HL-60 (cell line): ENCODE data around the gene XCL2.

Experiments used
- CTCF ChIP-seq: IDR thresholded peaks from one replicate; pipeline ENCODE4 v1.5.1; 2011; ENCODE audit warnings: low read length, control low read depth, inconsistent platforms; ENCODE audit not compliant: insufficient read depth
- GABPA ChIP-seq: IDR thresholded peaks from 2 replicates; pipeline ENCODE4 v1.6.1; 2012; ENCODE audit warnings: low read depth
- POLR2AphosphoS5 ChIP-seq: IDR thresholded peaks from 2 replicates; pipeline ENCODE4 v1.6.1; 2012; ENCODE audit warnings: low read depth
- REST ChIP-seq: IDR thresholded peaks from 2 replicates; pipeline ENCODE4 v1.6.1; 2012; ENCODE audit warnings: low read depth; ENCODE audit not compliant: insufficient replicate concordance
- SPI1 ChIP-seq: IDR thresholded peaks from 2 replicates; pipeline ENCODE4 v1.6.1; 2012; ENCODE audit warnings: low read depth, mild to moderate bottlenecking, borderline replicate concordance

- TF ChIP-seq CTCF (no peak), POLR2AphosphoS5 (no peak), GABPA (no peak), REST (no peak), SPI1 (peak; percentile 38; the same call in 1 of the 2 replicates)
Measured at GRCh38 chr1:168509210-168509609, 34.6 kb downstream of the XCL2 start.
